G401.6 (cell line): Measurements from ENCODE around the gene KANSL3.
"Not testable (repeated sequence)": the region's sequence is repeated elsewhere in the genome, so short reads cannot be mapped to it uniquely, and the experiment has no call there.

Experiments used
- FAIRE-seq: peaks from 2 replicates; lab custom pipeline; 2012; peaks lifted over from hg19 to GRCh38; lab: Jason Lieb, UNC

Gene KANSL3

DNA sequence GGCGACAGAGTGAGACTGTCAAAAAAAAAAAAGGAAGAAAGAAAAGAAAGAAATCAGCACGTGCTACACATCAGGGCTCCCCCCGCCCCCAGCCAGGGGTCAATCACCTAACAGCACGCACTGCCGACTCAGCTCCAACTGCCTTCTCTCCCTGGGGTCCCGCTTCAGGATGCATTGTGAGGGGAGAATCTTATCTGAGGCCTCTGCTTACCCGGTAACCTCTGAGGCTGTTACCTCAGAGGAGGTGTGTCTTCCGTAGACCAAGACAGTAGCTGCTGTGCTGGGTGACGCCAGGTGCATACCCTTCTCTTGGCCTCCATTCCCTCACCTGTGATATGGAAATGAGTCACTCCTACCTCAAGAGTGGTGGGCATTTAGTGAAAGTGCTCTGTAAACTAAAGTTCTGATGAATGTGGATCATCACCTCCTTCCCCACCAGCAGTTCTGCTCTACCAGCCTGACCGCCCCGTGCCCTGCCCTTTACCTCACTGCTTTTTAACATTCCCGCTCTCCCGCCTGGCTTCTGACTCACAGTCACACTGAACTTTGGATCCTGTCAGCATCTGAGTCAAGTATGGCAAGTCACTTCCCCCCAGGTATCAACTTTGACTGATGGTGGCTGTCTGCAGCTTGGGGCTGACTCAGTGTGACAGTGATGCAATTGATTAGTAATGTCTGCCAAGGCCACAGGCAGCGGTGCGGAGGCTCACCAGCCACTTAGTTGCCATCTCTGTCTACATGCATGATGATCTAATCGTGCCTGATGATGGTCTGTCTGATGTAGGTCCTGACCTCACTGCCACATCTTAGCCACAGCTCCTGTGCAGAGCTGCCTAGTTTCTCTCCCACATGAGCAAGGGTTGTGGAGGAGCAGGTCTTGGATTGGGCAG lies 81.4 kb downstream of the KANSL3 start:
- FAIRE-seq: no peak

DNA sequence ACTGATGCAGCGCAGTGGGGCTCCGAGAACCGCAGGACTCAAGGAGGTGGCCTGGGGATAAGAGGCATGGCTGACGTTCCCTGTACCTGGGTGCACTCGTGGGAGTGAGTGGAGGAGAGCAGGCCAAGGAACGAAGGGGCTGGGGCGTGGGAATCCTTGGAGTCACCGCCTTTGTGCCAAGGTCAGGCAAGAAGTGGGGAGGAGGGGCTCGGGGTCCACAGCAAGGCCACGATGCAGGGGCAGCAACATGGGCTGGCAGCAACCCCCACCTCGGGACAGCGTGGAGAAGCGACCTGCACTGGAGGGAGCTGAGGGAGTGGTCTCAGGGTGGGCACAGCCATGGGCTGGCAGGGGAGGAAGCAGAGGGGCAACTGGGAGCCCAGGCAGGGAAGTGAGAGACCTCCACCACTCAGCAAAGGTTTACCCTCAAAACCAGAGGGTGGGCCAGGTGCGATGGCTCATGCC lies 82.9 kb downstream of the KANSL3 start:
- no peak for FAIRE-seq

DNA sequence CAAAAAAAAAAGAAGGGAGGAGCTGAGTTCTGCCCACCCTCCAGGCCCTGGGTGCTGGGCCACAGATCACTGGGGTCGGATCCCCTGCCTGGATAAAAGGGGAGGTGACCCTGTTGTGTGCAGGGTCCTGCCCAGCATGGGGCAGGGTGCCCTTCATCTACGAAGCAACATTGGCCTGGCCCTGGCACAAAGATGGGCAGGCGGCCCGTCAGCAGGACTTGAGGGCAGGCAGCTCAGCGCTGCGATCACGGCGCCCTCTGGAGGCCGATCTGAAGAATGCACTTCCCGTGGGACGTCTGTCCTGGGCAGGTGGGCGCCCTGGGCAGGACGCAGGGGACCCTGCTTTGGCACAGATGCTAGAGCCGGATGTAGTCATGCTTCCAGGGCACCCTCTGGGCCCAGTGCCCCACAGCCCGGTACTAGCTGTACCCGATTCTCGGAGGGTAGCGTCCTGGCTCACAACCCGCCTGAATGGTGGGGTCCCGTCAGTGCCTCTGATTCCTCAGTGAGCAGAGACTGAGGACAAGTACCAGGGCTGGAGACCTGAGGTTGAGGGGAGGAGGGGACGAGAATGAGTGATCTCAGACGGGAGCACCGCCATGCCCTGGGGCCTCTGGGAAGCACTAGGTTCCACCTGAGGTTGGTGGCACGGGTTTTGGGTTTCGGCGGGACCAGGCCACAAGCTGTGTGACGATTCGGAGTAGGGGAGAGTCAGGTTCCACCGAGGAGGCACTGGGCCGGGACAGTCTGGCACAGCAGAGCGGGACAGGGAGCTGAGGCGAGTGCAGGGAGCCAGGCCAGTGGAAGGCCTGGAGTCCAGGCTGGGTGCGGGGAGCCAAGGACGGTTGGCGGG lies 83.6 kb downstream of the KANSL3 start:
- no peak for FAIRE-seq

DNA sequence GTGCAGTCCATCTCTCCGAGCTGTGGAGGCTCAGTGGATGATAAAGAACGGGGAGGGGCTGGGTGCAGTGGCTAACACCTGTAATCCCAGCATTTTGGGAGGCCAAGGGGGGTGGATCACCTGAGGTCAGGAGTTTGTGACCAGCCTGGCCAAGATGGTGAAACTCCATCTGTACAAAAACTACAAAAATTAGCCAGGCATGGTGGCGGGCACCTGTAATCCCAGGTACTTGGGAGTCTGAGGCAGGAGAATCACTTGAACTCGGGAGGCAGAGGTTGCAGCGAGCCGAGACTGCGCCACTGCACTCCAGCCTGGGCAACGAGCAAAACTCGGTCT lies 84.2 kb downstream of the KANSL3 start:
- FAIRE-seq: not testable (repeated sequence)

DNA sequence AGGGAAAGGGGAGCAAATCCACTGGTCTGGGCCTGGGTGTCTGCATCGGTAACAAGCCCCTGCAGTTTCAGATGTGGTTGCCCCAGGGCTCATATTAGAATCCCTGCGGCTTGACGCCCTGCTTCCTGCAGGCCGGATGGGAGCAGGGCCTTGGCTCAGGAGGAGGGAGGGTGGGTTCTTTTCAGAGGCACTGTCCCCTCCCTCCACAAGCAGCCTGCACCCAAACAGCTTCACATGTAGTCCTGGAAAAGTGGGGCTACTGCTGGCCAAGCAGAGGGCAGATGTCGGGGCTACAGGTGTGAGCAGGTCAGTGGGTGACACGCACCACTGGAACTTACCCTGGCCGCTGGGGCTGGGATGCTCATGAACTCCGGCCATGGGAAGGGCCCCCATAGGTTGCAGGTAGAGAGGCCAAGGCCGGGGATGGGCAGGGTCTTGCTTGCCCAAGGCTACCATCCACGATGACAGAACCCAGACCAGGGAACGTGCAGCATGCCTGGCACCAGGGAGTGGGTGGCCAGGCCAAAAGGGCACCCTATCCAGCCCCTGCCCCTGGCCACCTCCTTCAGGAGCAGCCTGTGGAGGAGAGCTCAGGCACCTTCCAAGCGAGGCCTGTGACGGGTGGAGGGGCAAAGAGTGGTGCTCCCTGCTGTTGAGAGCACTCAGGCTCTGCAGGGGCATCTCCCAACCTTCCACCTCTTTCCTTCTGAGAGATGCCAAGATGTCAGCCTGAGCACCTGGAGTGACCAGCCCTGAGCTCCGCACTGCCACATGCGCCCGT lies 84.7 kb downstream of the KANSL3 start:
- no peak for FAIRE-seq

DNA sequence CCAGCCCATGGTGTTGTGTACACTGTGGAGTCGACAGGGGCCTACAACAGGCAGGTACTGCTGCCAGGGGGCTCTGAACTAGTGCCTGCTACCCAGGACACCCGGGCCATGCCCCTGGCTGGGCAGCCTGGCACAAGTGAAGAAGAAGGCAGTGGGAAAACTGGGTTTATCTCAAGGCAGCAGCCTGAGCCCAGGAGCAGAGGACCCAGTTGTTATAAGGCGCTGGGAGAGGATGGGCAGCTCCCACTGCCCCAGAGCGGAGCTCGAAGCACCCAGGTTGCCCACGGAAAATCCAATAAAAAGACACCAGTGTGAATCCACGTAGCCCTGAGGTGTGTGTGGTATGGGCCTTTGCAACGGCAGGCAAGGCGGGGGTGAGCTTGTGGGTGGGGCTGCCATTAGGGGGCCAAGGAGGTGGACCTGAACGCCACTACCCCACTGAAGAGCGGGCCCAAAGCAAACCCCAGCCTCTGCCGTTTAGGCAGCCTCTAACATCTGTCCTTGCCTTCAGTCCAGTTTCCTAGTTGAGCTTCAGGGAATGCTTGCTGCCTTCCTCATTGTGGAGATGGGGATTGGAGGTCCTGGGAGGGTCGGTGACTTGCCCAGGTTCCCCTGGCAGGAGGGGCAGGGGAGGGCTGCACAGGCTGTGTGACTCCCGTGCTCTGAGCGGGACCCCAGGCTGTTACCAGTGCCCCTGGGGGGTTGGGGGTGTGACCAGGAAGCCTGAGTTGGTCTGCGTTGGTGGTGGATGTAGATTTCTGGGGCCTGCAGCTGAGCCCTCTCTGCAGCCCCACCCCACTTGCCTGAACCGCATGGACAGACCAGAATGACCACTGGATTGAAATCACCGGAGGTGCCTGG lies 85.6 kb downstream of the KANSL3 start:
- no peak for FAIRE-seq

DNA sequence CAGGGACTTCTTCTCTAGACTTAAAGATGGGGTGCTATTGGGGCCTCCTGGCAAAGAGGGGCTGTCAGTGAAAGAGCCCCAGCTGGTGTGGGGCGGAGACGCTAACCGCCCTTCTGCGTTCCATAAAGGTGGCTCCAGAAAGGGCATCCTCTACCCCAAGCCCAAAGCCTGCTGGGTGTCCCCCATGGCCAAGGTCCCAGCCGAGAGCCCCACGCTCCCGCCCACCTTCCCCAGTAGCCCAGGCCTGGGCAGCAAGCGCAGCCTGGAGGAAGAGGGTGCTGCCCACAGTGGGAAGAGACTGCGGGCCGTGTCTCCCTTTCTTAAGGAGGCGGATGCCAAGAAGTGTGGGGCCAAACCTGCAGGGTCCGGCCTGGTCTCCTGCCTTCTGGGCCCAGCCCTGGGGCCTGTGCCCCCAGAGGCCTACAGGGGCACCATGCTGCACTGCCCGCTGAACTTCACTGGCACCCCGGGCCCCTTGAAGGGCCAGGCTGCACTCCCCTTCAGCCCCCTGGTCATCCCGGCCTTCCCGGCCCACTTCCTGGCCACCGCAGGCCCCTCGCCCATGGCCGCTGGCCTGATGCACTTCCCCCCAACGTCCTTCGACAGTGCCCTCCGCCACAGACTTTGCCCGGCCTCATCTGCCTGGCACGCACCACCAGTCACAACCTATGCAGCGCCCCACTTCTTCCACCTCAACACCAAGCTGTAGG lies 86.4 kb downstream of the KANSL3 start:
- no peak for FAIRE-seq

DNA sequence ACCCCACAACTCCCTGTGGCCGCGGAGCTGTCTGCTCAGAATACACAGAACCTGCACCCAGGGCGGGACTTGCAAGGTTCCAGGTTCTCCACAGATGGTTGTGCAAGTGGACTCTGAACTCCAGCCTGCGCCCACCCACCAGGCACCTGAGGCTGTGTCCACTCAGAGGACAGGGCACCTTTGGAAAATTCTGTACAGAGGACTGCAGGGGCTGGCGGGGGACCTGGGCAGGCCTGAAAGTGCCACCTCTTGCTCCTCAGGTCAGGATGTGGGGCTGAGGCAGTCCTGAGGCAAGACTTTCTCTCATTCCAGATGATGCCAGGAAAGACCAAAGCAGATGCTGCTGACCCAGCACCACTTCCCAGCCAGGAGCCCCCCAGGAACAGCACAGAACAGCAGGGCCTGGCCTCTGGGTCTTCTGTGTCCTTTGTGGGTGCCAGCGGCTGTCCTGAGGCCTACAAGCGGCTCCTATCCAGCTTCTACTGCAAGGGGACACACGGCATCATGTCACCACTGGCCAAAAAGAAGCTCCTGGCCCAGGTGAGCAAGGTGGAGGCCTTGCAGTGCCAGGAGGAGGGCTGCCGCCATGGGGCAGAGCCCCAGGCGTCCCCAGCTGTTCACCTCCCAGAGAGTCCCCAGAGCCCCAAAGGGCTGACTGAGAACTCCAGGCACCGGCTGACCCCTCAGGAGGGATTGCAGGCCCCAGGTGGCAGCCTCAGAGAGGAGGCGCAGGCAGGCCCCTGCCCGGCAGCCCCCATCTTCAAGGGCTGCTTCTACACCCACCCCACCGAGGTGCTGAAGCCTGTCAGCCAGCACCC lies 87.1 kb downstream of the KANSL3 start:
- FAIRE-seq: no peak

DNA sequence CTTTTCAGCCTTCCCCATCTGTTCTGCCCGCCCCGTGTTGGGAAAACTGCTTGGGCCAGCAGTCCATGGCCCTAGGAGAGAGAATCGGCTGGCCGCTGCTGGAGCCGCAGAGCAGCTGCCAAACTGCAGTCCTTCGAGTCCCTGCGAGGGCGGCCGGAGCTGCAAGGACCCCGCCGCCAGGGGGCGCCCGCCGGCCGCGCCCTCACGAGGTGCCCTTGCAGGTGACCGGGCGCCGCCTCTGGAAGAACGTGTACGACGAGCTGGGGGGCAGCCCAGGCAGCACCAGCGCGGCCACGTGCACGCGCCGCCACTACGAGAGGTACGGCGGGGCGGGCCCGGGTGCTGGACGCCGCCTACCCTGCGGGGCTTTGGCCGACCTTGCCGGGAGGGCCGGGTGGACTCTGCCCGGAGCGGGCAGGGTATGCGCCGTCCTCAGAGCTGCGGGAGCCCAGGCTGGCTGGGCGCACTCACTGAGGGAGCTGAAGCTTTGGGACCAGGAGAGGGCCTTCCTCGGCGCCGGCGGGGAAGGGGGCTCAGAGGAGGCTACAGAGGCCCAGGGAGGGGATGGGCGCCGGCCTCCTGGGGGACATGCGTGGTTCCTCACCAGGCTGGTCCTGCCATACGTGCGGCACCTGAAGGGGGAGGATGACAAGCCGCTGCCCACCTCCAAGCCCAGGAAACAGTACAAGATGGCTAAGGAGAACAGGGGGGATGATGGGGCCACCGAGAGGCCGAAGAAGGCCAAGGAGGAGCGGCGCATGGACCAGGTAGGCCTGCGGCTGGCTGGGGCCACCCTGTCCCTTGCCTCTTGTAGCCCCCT lies 87.9 kb downstream of the KANSL3 start:
- FAIRE-seq: no peak

DNA sequence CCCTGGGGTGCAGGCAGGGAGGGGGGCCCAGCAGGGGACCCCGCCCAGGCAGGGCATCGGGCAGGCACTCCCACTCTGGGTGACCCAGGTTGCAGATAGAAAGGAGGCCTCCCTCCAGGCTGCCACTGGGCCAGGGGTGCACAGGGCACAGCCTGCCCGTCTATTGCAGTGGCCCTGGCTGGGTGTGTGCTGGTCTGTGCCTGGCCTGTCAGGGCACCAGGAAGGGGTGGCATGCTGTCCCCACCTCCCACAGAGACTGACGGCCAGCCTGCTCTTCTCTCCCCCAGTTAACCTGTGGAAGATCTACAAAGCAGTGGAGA lies 88.7 kb downstream of the KANSL3 start:
- no peak for FAIRE-seq

DNA sequence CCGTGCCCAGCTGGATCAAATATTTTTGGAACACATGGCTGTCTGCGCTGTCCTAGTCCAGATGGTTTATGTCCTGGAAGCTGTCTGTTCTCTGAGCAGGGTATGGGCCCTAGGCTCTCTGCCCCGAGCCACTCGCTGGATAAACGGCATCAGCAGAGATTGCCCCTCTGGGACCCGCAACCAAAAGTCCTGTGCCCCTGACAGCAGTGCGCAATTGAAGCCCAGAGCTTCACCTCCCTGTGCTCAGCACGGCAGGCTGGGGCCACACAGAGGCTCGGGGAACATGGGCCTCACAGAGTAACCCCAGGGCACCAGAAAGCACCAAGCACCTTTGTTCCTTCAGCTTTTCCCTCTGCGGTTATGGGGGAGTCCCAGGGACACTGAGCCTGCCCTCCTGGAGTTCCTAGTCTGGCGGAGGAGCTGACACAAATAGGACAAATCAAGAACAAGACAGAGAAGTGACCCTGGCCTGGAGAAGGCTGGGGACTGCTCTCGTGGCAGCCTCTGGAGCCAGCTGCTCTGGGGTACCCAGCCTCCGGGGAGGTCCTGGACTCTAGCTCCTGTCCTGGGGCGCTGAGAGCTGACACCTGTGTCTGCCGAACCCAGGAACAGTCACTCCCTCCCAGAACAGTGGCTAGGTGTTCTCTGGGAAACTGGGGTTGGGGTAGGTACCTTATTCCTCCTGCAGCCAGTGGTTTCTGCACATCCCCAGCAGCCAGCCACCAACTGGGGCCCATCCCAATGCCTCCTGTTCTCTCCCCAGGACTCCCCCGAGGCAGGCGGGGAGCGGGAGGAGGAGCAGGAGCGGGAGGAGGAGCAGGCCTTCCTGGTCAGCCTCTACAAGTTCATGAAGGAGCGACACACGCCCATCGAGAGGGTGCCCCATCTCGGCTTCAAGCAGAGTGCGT lies 89.3 kb downstream of the KANSL3 start:
- no peak for FAIRE-seq

DNA sequence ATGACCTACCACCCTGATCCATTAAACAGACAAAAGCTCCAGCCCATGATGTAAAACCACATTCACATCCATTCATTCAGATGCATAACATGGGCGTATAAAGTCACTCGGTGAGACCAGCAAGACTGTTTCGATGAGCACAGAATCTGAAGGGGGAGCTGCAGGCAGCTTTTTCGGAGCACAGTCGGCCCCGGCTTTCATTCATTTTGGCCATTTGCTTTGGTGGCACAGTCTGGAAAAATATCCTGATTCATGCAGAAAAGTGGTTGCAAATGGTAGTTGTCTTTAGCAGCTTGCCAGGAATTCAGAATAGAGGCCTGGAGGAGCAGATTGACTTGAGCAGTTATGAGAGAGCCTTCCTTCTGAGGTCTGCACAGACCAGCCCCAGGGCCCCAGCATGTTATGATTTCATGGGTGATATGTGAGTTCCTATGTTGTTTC lies 90.4 kb downstream of the KANSL3 start:
- FAIRE-seq: no peak

DNA sequence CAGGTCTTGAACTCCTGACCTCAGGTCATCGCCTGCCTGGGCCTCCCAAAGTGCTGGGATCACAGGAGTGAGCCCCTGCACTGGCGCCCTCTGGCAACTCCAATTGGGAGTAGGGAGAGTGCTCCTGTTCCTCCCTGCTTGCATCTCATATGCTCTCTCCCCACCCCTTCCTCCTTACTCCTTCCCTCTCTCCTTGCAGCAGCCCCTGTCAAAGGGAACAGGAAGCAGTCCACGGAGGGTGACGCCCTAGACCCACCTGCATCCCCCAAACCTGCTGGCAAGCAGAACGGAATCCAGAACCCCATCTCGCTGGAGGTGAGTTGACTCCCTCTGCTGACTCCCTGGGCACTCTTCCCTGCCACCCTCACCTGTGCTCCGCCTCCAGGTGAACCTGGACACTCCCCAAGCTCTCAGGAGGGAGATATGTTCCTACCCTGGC lies 90.9 kb downstream of the KANSL3 start:
- FAIRE-seq: no peak

DNA sequence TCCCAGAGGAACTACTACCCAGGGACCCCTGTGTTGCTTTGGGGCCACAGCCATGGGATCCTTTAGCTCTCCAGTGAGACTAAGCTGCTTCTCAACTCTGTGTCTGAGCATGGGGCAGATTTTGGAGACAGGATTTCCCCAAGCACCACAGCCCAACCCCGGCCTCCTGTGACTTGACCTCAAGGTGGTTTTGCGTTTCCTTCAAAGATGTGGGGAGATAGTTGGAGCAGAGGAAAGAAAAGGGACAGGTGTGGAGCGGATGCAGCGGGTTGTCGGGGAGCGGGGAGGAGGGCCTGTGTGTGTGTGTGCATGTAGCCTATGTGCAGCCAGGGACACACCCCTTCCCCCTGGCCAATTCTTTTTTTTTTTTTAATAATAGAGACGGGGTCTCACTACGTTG lies 91.3 kb downstream of the KANSL3 start:
- no peak for FAIRE-seq

DNA sequence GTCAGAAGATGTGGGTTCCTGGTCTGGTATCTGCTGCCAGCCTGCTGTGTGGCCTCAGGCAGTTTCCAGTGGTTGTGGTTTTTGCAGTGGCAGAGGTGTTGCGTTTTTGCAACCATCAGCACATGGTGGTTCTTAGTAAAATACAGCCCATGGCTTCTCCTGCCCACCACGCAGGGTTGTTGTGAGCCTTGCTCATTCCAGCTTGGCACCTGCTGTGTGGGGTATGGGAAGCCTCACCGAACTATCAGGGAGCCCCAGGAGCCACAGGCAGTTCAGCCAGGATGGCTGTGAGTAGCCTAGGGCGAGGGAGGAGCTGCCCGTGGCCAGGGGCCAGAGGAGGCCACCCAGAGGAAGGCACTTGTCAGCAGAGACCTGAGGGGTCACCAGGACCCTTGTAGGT lies 91.8 kb downstream of the KANSL3 start:
- FAIRE-seq: no peak
